Left kidney (tissue), 8 donors: ENCODE measurements around the gene EXOC3. TPM values are rescaled to one million over a fixed set of nuclear protein-coding genes. Genes with fewer than 3 reads are reported as not detected.
A peak's percentile ranks its signal among the peaks of the same experiment; 100 is the strongest.
"Not testable (repeated sequence)": the region's sequence is repeated elsewhere in the genome, so short reads cannot be mapped to it uniquely, and the experiment has no call there.

Source experiments
- DNase-seq: peaks from one replicate; pipeline ENCODE4 v3.0.0-alpha.2; 2013
- long read RNA-seq, 8 donors: transcript quantifications; one replicate each; lab custom pipeline, GENCODE V29; 2026
- polyA plus RNA-seq: library from polyadenylated mRNA; unstranded; fragments of 120-200 nt; gene quantifications from one replicate; pipeline ENCODE4 v1.2.1, GENCODE V29; 2013; ENCODE audit not compliant: insufficient read length

EXOC3 gene
- 67.2 TPM for polyA plus RNA-seq
- long read RNA-seq, donor 1, transcript EXOC3-209 (13 exons, 2,825 nt): major isoform, 6 of 7 reads
- long read RNA-seq, donor 1, partial matches to known transcripts: 0 of 7 reads
- long read RNA-seq, donor 1, other reads (novel, unspliced or antisense): 0 of 7 reads
- long read RNA-seq, donor 2, partial matches to known transcripts: 16 of 18 reads
- long read RNA-seq, donor 2, other reads (novel, unspliced or antisense): 0 of 18 reads
- long read RNA-seq, donor 3, partial matches to known transcripts: 5 of 13 reads
- long read RNA-seq, donor 3, other reads (novel, unspliced or antisense): 0 of 13 reads
- long read RNA-seq, donor 4: 0 reads
- long read RNA-seq, donor 5, partial matches to known transcripts: 12 of 17 reads
- long read RNA-seq, donor 5, other reads (novel, unspliced or antisense): 0 of 17 reads
- long read RNA-seq, donor 6, partial matches to known transcripts: 14 of 18 reads
- long read RNA-seq, donor 6, other reads (novel, unspliced or antisense): 0 of 18 reads
- long read RNA-seq, donor 7, transcript EXOC3-209 (13 exons, 2,825 nt): major isoform, 10 of 17 reads
- long read RNA-seq, donor 7, partial matches to known transcripts: 5 of 17 reads
- long read RNA-seq, donor 7, other reads (novel, unspliced or antisense): 0 of 17 reads
- long read RNA-seq, donor 8, partial matches to known transcripts: 0 of 2 reads
- long read RNA-seq, donor 8, other reads (novel, unspliced or antisense): 0 of 2 reads

DNA sequence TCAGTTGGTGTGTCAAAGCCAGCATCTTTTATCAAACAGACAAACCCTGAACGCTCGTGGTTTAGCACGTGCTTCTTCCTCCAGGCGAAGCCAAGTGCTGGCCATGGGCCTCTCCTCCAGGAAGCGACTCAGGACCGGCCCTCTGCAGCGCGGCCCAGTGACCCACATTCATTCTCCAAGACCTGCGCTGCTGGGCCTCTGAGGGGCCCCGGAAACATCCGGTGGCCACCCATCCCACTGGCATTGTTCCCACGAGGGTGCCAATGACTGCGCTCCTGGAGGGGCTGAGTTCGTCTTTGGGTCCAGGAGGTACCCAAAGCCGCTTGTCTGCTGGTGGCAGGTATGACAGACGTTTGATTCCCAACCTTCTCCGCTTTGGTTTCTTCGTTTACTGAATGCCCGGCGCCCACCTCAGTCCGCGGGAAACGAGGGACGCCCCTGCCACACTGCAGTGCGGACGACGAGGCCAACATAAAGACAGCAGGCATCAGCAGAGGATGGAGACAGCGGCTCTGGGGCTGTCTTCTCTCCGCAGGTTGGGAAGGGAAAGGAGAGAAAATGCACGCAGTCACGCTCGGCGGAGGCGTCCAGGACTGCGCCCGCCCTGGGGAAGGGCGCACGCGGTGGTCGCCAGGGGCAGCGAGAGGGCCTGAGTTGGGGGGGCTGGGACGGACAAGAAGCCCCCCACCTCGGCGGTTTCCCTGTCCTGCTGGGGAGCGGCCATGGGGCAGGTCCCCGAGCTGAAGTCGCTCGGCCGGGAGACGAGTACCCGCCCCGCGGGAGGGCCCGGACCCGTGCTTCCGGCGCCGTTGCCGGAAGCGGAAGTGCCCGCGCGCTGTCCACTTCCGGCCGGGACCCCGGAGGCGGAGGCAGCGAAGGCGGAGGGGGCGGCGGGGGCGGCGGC is at the start of gene EXOC3:
TSS of gene EXOC3 (plus strand) at position 842 of the 904 bp plus-strand sequence. CDS start 3,030 bp downstream, outside the sequence.
- peak; percentile 61 for DNase-seq

DNA sequence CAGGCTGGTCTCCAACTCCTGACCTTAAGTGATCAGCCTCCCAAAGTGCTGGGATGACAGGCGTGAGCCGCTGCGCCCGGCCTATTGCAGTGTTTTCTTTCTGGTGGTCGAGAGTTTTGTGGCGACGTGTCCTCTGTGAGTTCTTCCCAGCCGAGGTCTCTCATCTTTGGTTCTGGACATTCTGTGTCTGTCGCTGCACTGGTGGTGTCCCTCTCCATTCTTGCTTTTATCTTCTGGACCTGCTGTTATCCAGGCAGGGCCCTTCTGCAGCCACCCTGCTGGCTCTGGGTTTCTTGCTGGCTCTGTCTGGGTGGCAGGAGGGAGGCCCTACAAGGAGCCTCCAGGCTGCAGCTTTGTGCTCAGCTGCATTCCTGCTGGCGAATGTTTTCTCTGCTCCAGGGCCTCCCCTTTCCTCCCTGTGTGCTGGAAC is 49.1 kb upstream of the EXOC3 start:
- no peak for DNase-seq

DNA sequence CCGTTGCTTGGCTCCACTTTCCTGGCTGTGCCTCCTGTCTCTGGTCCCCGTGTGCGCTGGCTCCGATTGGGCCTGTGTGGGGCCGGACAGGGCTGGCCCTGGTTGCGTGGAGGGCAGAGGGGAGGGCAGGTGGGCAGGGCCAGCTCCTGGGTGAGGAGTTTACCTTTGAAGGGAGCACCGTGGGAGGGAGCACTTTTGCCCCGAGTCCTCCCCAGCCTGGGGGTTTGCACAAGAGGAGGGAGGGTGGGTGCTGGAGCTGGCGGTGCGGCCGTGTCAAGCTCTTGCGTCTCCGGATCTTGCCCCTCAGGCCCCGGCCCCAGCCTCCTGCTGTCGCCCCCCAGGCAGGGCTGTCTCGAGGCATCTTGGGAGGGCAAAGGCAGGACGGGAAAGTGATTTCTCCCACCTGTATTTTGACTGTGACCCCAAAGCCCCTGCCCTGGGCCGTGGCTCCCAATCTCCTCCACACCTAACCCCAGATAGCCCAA is 48.3 kb upstream of the EXOC3 start:
- no peak for DNase-seq

DNA sequence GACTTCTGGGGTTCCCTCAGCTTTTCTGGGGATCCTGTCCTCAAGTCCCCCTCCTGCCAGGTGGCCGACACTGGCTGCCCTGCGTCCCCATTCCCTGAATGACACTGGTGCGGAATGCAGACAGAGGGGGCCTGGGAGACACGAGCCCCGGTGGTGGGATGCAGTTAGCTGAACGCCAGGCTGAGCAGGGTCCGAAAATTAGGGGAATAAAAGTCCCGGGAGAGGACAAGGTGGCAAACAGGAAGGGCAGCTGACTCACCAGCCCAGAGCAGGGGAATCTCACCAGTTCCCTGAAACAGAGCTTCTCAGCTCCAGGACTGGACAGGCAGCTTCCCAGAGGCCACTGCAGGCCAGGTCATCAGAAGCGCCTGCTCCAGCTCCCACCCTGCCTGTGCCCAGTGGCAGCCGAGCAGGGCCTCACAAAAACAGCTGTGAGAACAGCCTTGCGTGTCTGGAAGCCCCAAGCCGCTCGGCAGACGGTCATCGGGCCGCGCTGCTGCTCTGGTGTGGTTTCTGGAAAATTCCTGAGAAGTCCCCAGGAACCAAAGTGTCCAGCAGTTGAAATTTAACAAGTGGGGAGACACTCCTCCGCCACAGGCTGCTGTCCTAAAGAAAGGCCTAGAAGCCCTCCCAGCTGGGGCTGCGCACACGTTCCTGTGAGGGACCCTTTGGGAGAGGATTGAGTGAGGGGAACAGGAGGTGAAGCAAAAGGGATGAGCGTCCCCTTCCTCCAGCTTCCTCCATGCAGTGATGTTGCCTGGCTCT is 47.6 kb upstream of the EXOC3 start:
- no peak for DNase-seq

DNA sequence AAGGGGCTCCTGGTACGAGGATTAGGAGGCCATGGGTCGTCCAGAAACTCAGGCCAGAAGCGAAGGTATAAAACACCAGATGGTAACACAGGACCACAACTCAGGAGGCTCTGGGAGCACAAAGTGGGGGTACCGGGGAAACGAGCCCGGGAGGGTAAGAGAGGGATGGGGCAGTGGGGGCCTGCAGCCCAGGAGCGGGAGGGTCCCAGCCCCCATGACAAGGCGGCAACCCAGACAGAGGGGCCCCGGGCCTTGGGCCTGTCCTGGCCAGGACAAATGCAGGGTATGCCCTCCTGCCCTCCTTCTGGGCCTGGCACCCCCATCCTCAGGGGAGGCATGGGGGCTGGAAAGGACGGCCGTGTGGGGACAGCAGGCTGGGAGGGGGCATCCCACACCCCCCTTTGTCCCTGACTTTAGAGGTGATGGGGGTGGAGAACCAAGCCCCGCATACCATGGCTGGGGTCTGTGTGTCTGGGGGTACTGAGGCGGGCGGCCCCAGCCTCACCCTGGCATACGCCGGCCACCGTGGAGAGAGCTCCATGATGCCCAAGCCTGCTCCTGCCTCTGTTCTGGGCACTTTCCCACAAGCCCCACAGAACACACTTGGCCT is 47.0 kb upstream of the EXOC3 start:
- DNase-seq: no peak

DNA sequence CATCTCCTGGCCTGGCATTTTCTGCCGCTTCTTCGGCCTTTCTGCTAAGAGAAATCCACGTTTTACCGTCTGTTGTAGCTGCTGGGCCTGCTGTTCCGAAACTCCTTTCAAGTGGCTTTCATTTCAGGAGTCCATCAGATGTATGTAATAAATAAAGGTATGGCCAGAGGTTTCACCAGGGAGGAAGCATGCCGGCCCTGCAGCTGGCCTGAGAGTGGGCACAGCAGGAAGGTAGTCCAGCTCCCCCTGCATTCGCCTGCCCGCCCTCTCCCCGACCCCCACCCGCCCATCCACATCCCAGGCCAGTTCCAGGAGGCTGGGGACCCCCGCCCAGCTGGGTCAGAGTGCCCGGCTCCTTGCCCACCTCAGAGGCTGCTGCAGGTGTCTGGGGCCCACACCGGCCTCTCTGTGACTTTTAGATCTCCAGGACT is 46.4 kb upstream of the EXOC3 start:
- DNase-seq: no peak

DNA sequence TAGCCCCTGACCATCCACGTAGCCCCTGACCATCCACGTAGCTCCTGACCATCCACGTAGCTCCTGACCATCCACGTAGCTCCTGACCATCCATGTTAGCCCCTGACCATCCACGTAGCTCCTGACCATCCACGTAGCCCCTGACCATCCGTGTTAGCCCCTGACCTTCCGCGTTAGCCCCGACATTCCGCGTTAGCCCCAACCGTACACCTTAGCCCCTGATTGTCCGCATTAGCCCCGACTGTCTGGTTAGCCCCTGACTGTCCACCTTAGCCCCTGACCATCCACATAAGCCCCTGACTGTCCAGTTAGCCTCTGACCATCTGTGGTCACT is 44.9 kb upstream of the EXOC3 start:
- DNase-seq: not testable (repeated sequence)

DNA sequence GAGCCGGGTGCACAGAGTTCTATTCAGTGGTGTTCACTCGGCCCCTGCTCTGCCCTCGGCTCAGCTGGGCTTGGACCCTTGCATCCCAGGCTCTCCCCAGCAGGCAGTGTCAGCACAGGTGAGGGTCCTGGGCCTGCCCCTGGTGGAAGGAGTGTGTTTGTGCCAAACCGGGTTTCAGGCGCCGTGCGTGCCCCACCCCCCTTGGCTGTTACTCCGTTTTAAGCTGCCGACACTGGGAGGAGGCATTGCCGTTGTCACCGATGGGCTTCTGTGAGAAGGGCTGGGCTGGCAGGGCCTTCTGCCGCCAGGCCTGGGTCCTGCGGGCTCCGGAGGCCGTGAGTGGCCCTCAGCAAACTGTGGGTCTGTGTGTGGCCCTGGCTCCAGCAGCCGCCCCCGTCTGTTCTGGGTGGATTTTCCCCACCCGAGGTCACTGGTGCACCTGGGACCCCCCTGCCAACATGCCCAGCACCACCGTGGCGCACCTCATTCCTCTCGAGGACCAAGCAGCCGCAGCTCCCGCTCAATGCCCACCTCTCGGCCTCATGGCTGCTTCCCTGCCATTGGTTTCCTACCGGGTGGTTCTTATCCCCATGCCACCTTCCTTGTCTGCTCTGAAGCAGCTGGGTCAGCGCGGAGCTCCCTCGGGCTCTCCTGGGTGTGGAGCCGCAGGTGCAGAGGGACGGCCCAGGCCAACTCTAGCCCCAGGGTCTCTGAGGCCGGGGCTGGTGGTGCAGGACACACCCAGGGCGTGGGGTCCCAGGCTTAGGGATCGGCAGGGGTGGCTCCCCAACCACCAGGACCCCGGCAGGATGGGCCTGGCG is 44.3 kb upstream of the EXOC3 start:
- no peak for DNase-seq

DNA sequence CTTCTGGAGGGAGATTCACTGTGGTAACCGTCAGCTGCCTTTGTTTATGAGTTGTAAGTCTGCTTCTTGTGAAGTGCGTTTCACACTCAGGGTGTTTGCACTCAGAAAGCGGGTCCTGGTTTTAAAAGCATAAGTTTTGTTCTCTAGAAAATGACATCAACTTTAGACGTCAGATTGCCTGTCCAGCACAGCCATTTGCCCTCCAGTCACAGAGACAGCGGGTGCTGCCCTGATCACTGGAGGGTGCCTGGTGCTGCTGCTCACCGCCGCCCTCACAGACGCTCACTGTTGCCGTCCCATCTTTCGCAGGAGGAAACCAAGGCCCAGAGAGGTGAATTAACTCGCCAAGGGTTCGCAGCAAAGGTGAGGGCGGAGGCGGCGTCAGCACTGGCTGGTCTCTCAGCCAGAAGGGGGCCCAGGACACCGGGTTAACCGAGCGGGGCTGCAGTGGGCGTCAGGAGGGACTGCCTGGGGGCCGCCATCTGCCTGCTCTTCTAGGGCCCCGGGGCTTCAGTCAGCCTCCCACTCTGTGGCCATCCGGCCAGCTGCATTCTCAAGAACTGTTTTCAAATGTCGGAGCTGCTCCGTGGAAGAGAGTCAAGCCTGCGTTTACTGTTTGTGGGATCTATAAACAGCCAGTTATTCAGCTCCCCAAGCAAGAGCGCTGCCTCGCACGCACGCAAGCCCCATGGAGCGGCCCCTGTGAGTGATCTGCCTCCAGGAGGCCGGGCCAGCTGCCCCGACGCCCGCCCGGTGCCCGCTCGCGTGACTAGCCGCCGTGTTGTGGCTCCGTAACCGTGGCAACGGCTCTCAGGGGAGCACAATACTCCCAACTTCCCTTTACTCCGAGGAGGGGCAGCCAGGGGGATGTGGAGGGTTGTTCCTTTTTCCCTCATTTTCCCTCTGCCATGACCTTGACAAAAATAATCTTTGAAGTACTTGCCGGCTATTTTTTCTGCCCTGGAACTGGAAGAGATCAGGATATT is 43.4 kb upstream of the EXOC3 start:
- DNase-seq: peak; percentile 86

DNA sequence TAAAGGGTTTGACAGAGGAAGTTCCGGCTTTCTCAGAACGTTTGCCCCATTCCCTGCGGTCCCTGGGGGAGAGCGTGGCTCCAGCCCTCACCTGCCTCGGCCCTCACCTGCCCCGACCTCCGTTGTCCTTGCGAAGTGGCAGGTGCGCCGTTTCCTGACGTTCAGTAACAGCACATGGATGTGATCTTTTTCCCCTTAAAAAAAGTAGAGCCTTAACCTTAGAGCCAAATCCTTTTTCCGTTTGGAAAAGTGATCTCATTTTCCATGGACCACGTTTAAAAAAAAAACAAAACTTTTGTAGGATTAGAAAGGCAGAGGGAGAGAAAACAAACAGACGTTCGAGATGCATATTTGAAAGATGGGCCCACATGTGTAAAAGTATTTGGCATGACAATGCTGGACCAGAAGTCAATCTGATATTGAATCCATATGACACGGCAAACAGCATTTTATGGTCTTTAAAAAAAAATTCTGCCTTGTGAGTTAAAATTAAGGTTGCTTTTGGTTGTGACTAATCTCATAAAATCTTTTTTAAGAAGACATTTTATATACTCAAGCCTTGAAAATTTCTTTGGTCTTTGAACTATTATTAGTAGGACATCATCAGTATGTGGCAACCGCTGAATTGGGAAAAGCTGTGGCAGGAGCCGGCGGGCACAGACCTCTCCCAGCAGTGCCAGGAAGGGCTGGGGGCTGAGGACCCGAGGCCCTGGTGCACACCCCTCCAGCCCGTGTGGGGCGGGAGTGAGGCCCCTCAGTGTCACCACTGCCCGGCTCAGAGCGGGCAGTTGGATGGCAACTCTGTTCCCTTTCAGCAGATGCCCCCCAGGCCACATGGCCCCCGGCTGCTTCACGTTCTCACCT is 42.5 kb upstream of the EXOC3 start:
- DNase-seq: no peak

DNA sequence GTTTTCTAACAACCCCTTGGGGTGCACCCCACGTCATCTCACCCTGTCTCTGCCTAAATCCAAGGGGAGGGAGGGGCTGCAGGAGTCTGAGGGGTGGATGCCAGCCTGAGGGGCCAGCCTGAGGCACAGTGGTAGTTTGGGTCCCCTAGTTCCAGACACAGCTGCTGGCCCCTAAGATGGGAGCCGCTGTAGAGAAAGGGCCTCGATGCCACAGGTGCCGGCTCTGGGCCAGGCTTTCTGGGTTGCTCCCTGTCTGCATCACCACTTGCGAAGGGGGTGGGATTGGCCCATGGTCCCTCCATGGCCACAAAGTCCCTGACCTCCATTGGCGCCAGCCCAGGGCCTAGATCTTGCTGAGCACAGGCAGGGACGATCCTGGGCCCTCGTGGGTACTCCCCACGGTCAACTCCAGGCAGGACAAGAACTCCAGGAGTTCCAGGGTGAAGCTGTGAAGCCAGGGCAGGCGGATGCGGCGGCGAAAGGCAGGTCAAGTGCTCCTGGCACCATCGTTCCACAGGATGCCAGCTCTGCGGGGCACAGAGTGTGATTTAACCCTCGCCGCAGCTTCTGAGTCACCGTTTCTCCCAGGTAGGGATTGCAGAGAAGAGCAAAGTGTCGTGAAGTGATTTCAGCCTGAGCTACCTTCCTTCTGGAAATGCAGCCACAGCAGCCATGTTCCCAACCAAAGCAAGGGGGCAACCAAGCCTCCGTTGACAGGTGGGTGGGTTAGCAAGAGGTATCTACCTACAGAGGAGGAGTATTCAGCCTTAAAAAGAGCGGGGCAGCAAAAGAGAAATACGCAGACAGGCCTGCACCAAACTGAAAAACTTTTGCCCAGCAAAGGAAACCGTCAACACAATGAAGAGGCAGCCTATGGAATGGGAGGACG is 41.6 kb upstream of the EXOC3 start:
- DNase-seq: no peak

DNA sequence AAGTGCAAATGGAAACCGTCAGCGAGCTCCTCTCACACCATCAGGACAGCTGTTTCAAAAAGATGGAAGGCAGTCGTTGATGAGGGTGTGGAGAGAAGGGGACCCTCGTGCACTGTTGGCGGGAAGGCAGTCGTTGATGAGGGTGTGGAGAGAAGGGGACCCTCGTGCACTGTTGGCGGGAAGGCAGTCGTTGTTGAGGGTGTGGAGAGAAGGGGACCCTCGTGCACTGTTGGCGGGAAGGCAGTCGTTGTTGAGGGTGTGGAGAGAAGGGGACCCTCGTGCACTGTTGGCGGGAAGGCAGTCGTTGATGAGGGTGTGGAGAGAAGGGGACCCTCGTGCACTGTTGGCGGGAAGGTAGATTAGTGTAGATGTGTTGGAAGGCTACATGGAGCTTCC is 40.8 kb upstream of the EXOC3 start:
- not testable (repeated sequence) for DNase-seq

DNA sequence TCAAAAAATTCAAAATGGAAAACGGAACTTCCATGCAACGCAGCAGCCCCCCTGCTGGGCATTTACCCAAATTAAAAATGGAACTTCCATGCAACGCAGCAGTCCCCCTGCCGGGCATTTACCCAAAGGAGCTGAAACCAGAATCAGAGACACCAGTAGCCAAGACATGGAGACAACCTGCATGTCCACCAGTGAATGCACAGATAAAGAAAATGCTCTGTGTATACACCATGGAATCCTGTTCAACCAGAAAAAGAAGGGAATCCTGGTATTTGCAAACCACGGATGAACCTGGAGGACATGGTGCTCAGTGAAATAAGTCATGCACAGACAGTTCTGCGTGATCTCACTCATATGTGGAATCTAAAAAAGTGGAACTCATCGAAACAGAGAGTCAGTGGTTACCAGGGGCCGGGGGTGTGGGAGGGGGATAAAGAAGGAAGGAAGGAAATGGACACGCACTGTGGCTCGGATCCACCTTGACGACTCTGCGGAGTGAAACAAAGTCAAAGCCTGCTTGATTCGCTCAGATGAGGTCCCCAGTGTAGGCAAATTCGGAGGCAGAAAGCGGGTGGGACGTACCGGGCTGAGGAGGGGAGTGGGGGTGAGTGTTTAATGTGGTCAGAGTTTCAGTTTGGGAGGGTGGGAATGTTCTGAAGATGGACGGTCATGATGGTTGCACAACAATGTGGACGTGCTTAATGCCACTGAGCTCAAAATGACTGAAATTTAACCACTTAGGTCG is 40.2 kb upstream of the EXOC3 start:
- no peak for DNase-seq

DNA sequence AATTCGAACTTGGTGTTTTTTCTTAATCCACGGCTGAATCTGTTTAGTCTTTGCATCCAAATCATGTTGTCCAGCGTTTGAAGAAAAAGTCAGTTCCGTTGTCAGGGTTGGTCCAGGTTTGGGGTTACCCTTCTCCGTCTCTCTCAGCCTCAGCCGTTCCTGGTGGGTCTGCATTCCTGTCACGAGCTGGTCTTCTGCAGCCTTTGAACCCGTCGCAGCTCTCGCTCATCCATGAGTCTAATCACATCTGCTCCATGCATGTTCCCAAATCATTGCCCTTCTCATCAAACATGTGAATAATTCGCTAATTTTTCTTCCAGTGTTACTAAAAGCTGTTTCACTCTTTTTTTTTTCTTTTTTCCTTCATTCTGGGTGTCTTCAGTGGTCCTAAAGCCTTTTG is 39.0 kb upstream of the EXOC3 start:
- DNase-seq: no peak

DNA sequence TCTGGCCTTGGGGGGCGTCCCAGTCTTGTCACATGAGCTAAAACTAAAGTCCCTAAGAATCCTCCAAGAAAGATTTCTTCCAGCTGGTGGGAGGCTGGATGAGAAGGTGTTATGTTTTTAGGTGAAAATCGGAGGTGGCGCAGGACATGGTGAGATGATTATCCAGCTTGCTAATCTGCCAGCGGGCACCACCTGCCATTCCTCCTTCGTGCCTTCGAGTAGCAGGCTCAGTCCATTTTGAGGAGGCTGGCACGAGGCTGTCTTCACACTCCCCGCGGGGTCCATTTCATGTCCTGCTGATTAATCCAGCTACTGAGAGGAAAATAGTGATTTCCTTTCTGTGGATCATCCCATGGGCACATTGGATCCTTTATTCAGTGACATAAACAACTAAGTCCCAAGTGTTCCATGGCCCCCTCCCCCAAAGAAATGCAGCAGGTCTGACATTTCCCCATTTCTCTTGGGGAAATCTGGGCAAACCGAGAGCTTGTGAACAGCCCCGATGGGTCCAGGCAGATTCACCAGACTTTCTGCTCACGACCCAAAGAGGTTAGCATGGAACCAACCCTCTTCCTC is 38.2 kb upstream of the EXOC3 start:
- DNase-seq: no peak

DNA sequence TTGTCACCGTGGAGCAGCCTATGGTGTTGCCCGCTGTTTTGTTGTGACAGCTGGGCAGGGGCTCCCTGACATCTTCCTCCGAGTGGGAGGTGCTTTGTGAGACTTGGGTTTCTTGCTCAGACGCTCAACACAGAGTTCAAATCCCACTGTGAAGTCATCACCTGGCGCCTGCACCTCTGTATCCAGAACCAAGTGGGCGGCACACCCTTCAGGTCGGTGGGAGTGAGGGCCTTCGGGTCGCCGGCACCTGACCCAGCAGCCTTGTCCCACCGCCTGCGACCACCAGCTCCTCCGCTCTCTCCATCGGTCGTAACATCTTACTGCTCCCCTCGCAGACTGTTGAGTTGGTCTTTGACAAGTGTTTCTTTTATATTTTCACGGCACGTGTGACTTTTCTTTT is 37.6 kb upstream of the EXOC3 start:
- no peak for DNase-seq
